Adrenal gland (tissue), 5 donors: ENCODE measurements around the gene DENND2A.

ENCODE experiments used
- CTCF ChIP-seq, 6 experiments: fragments of 450-650 bp in 4 of 6; fragments of 200-600 bp in 2 of 6; sonication (generic) in 1 of 6; IDR thresholded peaks; 1 replicate in 5 of 6; 2 replicates in 1 of 6; pipeline versions ENCODE4 v1.5.1 to v1.8.0; 2016 to 2021; ENCODE audit warnings: antibody characterized with exemption in 6 of 6, mild to moderate bottlenecking in 2 of 6, moderate library complexity in 1 of 6
- POLR2A ChIP-seq, 2 donors: fragments of 450-650 bp; IDR thresholded peaks; one replicate each; pipeline ENCODE4 v1.6.1; 2017; ENCODE audit warnings: antibody characterized with exemption in 2 of 2, mild to moderate bottlenecking in 2 of 2, moderate library complexity in 1 of 2
- donor health status: DM: no; HTN: no; CAD: no.

DNA sequence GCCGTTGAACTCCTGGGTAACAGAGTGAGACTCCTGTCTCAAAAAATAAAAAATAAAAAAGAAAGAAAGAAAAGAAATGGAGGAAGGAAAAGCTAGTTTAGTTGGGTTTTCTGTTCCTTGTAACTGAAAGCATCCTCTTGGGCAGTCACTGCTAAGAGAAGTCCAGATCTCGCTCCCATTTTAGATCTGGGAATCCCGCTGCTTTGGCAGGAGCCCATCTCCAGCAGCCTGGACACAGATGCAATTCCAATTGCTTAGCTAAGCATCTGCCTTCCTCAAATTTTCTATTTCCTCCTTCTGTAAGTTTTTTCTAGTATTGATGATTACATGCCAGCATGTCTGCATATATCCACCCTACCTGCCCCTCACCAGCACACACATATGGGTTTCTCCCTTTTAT lies 54.1 kb downstream of the DENND2A start:
- TF ChIP-seq CTCF (IDR thresholded peaks at IDR 0.05) (no peak), POLR2A (IDR thresholded peaks at IDR 0.05) (no peak)
